PC-3 (cell line): ENCODE measurements around the gene FALEC. TPM values are rescaled to one million over a fixed set of nuclear protein-coding genes. Genes with fewer than 3 reads are reported as not detected.
A peak's percentile ranks its signal among the peaks of the same experiment; 100 is the strongest.

Experiments used
- ATAC-seq: fragments of 200-7000 bp; cut with Tn5 transposase; 2 replicates; pipeline ENCODE4 v1.9.1; 2020; ENCODE audit warnings: mild to moderate bottlenecking, moderate library complexity
- BruUV-seq: library from RNA; stranded (reverse); fragments of 400-500 nt; replicated peaks from 2 replicates; lab custom pipeline; 2021; lab: Mats Ljungman, UMichigan
- CTCF ChIA-PET: fragments of 300-600 bp; sonication (Branson Sonifier 250); formaldehyde crosslinking; loops from one replicate; lab custom pipeline; 2022; ENCODE audit warnings: antibody characterized with exemption; lab: Charles Lee
- POLR2A ChIA-PET: fragments of 300-600 bp; sonication (Branson Sonifier 250); formaldehyde crosslinking; loops from one replicate; lab custom pipeline; 2022; ENCODE audit warnings: antibody characterized with exemption; ENCODE audit not compliant: unreplicated experiment; lab: Charles Lee
- DNase-seq: peaks from one replicate; pipeline ENCODE4 v3.0.0-alpha.2; 2015
- H2AFZ ChIP-seq: fragments of 300-600 bp; sonication (generic); 2 replicates; pipeline ENCODE4 v1.6.0; 2016; ENCODE audit warnings: antibody characterized with exemption, low read length
- H3F3A ChIP-seq: fragments of 300-600 bp; sonication (generic); one replicate; pipeline ENCODE4 v1.6.0; 2017; ENCODE audit warnings: antibody characterized with exemption, low read length, control low read depth, mild to moderate bottlenecking; ENCODE audit not compliant: unreplicated experiment
- H3K27ac ChIP-seq: fragments of 300-600 bp; sonication (generic); 2 replicates; pipeline ENCODE4 v1.5.1; 2016; ENCODE audit warnings: mild to moderate bottlenecking, low read length
- H3K27me3 ChIP-seq: fragments of 300-600 bp; sonication (generic); 2 replicates; pipeline ENCODE4 v1.6.1; 2016; ENCODE audit warnings: low read length, mixed read lengths
- H3K36me3 ChIP-seq: fragments of 300-600 bp; sonication (generic); 2 replicates; pipeline ENCODE4 v1.6.1; 2016; ENCODE audit warnings: low read depth, mixed run types, low read length, mixed read lengths
- H3K4me1 ChIP-seq: fragments of 300-600 bp; sonication (generic); 2 replicates; pipeline ENCODE4 v1.5.1; 2016; ENCODE audit warnings: low read length; ENCODE audit not compliant: insufficient read depth
- H3K4me2 ChIP-seq: fragments of 300-600 bp; sonication (generic); 2 replicates; pipeline ENCODE4 v1.6.0; 2016; ENCODE audit warnings: low read length
- H3K4me3 ChIP-seq: fragments of 300-600 bp; sonication (generic); 2 replicates; pipeline ENCODE4 v1.5.1; 2016; ENCODE audit warnings: mild to moderate bottlenecking, low read length, mixed read lengths
- H3K79me2 ChIP-seq: fragments of 300-600 bp; sonication (generic); 2 replicates; pipeline ENCODE4 v1.6.1; 2017; ENCODE audit warnings: low read length, mixed read lengths
- H3K9ac ChIP-seq: fragments of 300-600 bp; sonication (generic); 2 replicates; pipeline ENCODE4 v1.6.0; 2016; ENCODE audit warnings: mild to moderate bottlenecking, low read length
- H3K9me2 ChIP-seq: fragments of 300-600 bp; sonication (generic); replicated peaks from 2 replicates; pipeline ENCODE4 v1.6.1; 2016; ENCODE audit warnings: mixed run types, low read length, mixed read lengths
- H3K9me3 ChIP-seq: fragments of 300-600 bp; sonication (generic); 2 replicates; pipeline ENCODE4 v1.6.1; 2016; ENCODE audit warnings: low read length, mixed read lengths
- H4K20me1 ChIP-seq: fragments of 300-600 bp; sonication (generic); 2 replicates; pipeline ENCODE4 v1.6.1; 2016; ENCODE audit warnings: low read length, mixed read lengths
- EZH2 ChIP-seq: fragments of 300-600 bp; sonication (generic); IDR thresholded peaks from one replicate; pipeline ENCODE4 v1.6.1; 2017; ENCODE audit warnings: antibody characterized with exemption, mild to moderate bottlenecking, low read length; ENCODE audit not compliant: unreplicated experiment
- EZH2phosphoT487 ChIP-seq: fragments of 300-600 bp; sonication (generic); IDR thresholded peaks from 2 replicates; pipeline ENCODE4 v1.6.1; 2018; ENCODE audit warnings: mild to moderate bottlenecking, antibody characterized with exemption, low read length, borderline replicate concordance
- intact Hi-C: fragments of 100-400 bp; cut with micrococcal nuclease; formaldehyde crosslinking; loops from 2 replicates; pipeline ENCODE4 v1.9.0; 2023
- total RNA-seq: library from RNA; depleted of rRNA; stranded (reverse); fragments of >200 nt; gene quantifications from 2 replicates; pipeline ENCODE4 v1.2.3, GENCODE V29; 2014
- TF ChIP-seq, protein P1 (sequence below): fragments of 300-600 bp; sonication (generic); conservative IDR thresholded peaks from 2 replicates; pipeline ENCODE4 v1.5.1; 2017; ENCODE audit warnings: antibody characterized with exemption, low read depth, mild to moderate bottlenecking, low read length

FALEC gene
- total RNA-seq, 1 experiment from 2014 or later: 0.73 TPM

DNA sequence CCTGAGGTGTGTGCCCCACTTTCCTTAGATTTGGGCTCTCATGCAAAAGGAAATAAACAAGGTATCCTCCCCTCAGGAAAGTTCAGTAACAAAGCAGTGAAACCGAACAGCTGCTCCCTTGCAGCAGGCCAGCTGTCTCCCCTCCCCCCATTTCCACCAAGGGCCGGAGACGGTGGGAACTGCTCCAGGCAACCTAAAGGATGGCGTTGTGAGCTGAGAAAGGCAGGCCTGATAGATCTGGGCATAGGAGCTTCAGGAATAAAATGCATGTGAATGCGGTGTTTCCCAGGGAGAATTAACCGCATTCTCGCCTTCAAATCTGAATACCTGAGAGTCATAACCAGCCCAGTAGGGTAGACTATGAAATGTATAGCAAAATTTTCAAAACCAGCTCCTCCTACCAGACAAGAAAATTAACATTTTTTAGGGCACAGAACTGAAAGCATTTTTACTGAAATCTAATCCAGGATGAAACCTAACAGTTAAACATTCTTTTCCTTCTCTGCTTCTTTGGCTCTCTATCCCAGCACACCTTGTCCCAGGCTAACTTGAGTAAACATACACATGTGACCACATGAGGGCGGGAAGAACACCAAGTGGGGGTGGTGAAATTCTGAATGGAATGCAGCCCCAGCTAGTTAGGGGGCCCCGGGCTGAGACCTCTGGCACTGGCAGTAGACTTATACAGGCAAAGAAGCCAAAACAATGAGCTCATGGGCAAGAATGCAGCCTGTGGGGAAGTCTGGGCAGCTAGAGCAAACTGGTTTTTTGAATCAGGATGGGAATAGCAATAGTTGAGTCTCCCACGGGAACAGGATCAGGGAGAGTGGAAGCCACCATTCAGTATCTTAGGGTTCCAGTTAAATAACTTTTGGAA lies 52.4 kb downstream of the FALEC start:
- Histone ChIP-seq H3K9ac (peak overlapping the region; percentile 32), H3K4me1 (peaks cover 48% of the 10 kb centered on the region), H3F3A (peaks cover 11% of the 10 kb centered on the region), H3K4me3 (no peak overlapping the region), H3K36me3 (peaks cover 10% of the 10 kb centered on the region), H3K27ac (peak overlapping the region; percentile 78), H3K9me3 (no peaks in the 10 kb centered on the region), H3K79me2 (peaks cover 52% of the 10 kb centered on the region), H4K20me1 (peaks cover 10% of the 10 kb centered on the region), H2AFZ (no peak overlapping the region), H3K9me2 (no peaks in the 10 kb centered on the region), H3K27me3 (no peaks in the 10 kb centered on the region), H3K4me2 (peak overlapping the region; percentile 37)
- intact Hi-C loops: loop anchor here (10.0 kb wide), 1 partner anchor 427 kb away; no protein-coding TSS in a partner anchor
- TF ChIP-seq EZH2 (no peak), EZH2phosphoT487 (no peak)
- TF ChIP-seq, protein P1, sequence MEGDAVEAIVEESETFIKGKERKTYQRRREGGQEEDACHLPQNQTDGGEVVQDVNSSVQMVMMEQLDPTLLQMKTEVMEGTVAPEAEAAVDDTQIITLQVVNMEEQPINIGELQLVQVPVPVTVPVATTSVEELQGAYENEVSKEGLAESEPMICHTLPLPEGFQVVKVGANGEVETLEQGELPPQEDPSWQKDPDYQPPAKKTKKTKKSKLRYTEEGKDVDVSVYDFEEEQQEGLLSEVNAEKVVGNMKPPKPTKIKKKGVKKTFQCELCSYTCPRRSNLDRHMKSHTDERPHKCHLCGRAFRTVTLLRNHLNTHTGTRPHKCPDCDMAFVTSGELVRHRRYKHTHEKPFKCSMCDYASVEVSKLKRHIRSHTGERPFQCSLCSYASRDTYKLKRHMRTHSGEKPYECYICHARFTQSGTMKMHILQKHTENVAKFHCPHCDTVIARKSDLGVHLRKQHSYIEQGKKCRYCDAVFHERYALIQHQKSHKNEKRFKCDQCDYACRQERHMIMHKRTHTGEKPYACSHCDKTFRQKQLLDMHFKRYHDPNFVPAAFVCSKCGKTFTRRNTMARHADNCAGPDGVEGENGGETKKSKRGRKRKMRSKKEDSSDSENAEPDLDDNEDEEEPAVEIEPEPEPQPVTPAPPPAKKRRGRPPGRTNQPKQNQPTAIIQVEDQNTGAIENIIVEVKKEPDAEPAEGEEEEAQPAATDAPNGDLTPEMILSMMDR: peak; percentile 22; the same call in 1 of the 2 replicates
- no TSS peak for BruUV-seq
- ChIA-PET CTCF (interaction anchor here (0.6 kb wide), 2 partner anchors 36 to 355 kb away, joined by 3 to 4 read pairs; no protein-coding TSS in a partner anchor), POLR2A (interaction anchor here (0.5 to 0.7 kb wide), 4 partner anchors 11 to 332 kb away, joined by 3 to 9 read pairs (median 4); partner anchors contain the start of gene MCL1)
- ATAC-seq (peak; percentile 60), DNase-seq (peak; percentile 93)

DNA sequence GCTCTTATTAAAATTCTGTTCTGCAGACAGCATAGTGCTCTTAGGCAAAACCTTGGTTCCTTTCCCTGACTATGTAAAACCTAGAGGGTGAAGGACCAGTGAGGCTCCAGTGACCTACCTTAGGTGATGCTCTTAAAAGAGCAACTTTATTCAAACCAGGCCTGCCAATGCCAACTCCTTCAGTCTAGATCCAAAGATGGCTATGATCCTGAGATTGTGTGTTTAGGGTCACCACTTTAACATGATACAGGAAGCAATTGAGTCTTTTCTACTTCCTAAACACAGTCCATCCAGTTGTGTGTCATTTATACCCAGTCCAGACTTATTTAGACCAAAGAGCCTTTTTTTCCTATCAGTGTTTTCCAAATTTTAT lies 53.0 kb downstream of the FALEC start:
- BruUV-seq: no TSS peak
- Histone ChIP-seq H4K20me1 (peaks cover 16% of the 10 kb centered on the region), H3K4me3 (no peak overlapping the region)

More for the DNA sequence above, 53.0 kb downstream of the FALEC start:
- H3K4me1 ChIP-seq: peaks cover 46% of the 10 kb centered on the region
- no peaks in the 10 kb centered on the region for H3K9me3 ChIP-seq
- intact Hi-C loops: loop anchor here (10.0 kb wide), 1 partner anchor 426 kb away; no protein-coding TSS in a partner anchor
- no peaks in the 10 kb centered on the region for H3K27me3 ChIP-seq
- no peaks in the 10 kb centered on the region for H3K9me2 ChIP-seq
- H3K4me2 ChIP-seq: peak overlapping the region; percentile 37
- H3F3A ChIP-seq: peaks cover 16% of the 10 kb centered on the region
- H2AFZ ChIP-seq: no peak overlapping the region
- ChIA-PET POLR2A (interaction anchor here (0.5 to 0.7 kb wide), 4 partner anchors 11 to 331 kb away, joined by 3 to 9 read pairs (median 4); partner anchors contain the start of gene MCL1), CTCF (interaction anchor here (0.6 kb wide), 2 partner anchors 36 to 354 kb away, joined by 3 to 4 read pairs; no protein-coding TSS in a partner anchor)
- H3K79me2 ChIP-seq: peaks cover 58% of the 10 kb centered on the region
- peaks cover 16% of the 10 kb centered on the region for H3K36me3 ChIP-seq
- H3K27ac ChIP-seq: peak overlapping the region; percentile 78
- DNase-seq (no peak), ATAC-seq (peak; percentile 22)
- TF ChIP-seq, protein P1: no peak
- TF ChIP-seq EZH2phosphoT487: no peak
- TF ChIP-seq EZH2: no peak
- H3K9ac ChIP-seq: peak overlapping the region; percentile 32
